Activated gamma-delta T cell (primary cell): ENCODE data around the gene FAT2.
"Not testable (repeated sequence)": the region's sequence is repeated elsewhere in the genome, so short reads cannot be mapped to it uniquely, and the experiment has no call there.

Source experiments
- DNase-seq: peaks from one replicate; lab custom pipeline; 2025; lab: John Stamatoyannopoulos, UW

Gene FAT2

GRCh38 chr5:151580858-151581257 is 10.3 kb downstream of the FAT2 start:
- no peak for DNase-seq

- no peak for DNase-seq
These were observed 10.9 kb downstream of the FAT2 start for GRCh38 chr5:151580239-151580638.

- not testable (repeated sequence) for DNase-seq
These were observed 12.0 kb downstream of the FAT2 start for GRCh38 chr5:151579146-151579545.

GRCh38 chr5:151578326-151579025 is 12.7 kb downstream of the FAT2 start:
- no peak for DNase-seq

- DNase-seq = no peak
These were observed 13.6 kb downstream of the FAT2 start for GRCh38 chr5:151577566-151577965.

- no peak for DNase-seq
These were observed 16.6 kb downstream of the FAT2 start for GRCh38 chr5:151574444-151574996.

GRCh38 chr5:151572657-151573368 is 18.3 kb downstream of the FAT2 start:
- no peak for DNase-seq

GRCh38 chr5:151571270-151572173 is 19.6 kb downstream of the FAT2 start:
- no peak for DNase-seq

- no peak for DNase-seq
These were observed 20.4 kb downstream of the FAT2 start for GRCh38 chr5:151570512-151571269.

GRCh38 chr5:151570058-151570457 is 21.1 kb downstream of the FAT2 start:
- DNase-seq = no peak

- DNase-seq = no peak
These were observed 21.7 kb downstream of the FAT2 start for GRCh38 chr5:151569132-151570046.

- DNase-seq = no peak
These were observed 23.1 kb downstream of the FAT2 start for GRCh38 chr5:151568036-151568435.

GRCh38 chr5:151565971-151566370 is 25.2 kb downstream of the FAT2 start:
- no peak for DNase-seq

GRCh38 chr5:151562019-151562707 is 29.0 kb downstream of the FAT2 start:
- DNase-seq = no peak

- no peak for DNase-seq
These were observed 33.2 kb downstream of the FAT2 start for GRCh38 chr5:151557951-151558350.

- DNase-seq = no peak
These were observed 33.7 kb downstream of the FAT2 start for GRCh38 chr5:151557466-151557865.

GRCh38 chr5:151556806-151557205 is 34.3 kb downstream of the FAT2 start:
- DNase-seq = no peak

- DNase-seq = no peak
These were observed 35.2 kb downstream of the FAT2 start for GRCh38 chr5:151555760-151556576.

- DNase-seq = no peak
These were observed 37.4 kb downstream of the FAT2 start for GRCh38 chr5:151553695-151554094.
